HFFc6 (cell line): ENCODE measurements around the gene DENND10. TPM values are rescaled to one million over a fixed set of nuclear protein-coding genes. Genes with fewer than 3 reads are reported as not detected.
A peak's percentile ranks its signal among the peaks of the same experiment; 100 is the strongest.
"Not testable (repeated sequence)": the region's sequence is repeated elsewhere in the genome, so short reads cannot be mapped to it uniquely, and the experiment has no call there.

ENCODE experiments used
- DNase-seq: peaks from one replicate; pipeline ENCODE4 v3.0.0-alpha.2; 2018
- H3K27ac Mint-ChIP-seq: 2 replicates; pipeline ENCODE4 v1.8.0; 2020; ENCODE audit warnings: mild to moderate bottlenecking, mixed read lengths
- H3K27me3 Mint-ChIP-seq: 2 replicates; pipeline ENCODE4 v1.8.0; 2021; ENCODE audit warnings: mild to moderate bottlenecking, moderate library complexity, mixed read lengths; ENCODE audit not compliant: insufficient read depth
- H3K36me3 Mint-ChIP-seq: 2 replicates; pipeline ENCODE4 v1.8.0; 2021; ENCODE audit warnings: low read depth, mixed read lengths
- H3K4me1 Mint-ChIP-seq: 2 replicates; pipeline ENCODE4 v1.8.0; 2020; ENCODE audit warnings: low read depth, mixed read lengths
- H3K4me3 Mint-ChIP-seq: 2 replicates; pipeline ENCODE4 v1.8.0; 2020; ENCODE audit warnings: mild to moderate bottlenecking, moderate library complexity, mixed read lengths
- H3K9me3 Mint-ChIP-seq: 2 replicates; pipeline ENCODE4 v1.8.0; 2020; ENCODE audit warnings: mild to moderate bottlenecking, mixed read lengths
- CTCF ChIP-seq: fragments of 200-600 bp; sonication (generic); IDR thresholded peaks from 2 replicates; pipeline ENCODE4 v1.5.0; 2021; ENCODE audit warnings: antibody characterized with exemption, mild to moderate bottlenecking
- total RNA-seq, 6 experiments: library from RNA; stranded (reverse); fragmentation: NEBNext Ultra II Directional; extraction: Animal tissue kit (Norgen Biotek cat#: 25700); gene quantifications; 2 replicates in 1 of 6; 3 replicates in 5 of 6; pipeline ENCODE4 v1.2.3, GENCODE V29; 2021

Gene DENND10
- total RNA-seq, 6 experiments from 2014 or later, result 43.9 to 53.8 (median 46.8) TPM

GRCh38 chr10:119100434-119101238, 3.3 kb upstream of the DENND10 start:
- H3K36me3 Mint-ChIP-seq, result no peaks in the 10 kb centered on the region
- TF ChIP-seq CTCF, result no peak
- H3K27ac Mint-ChIP-seq, result peak overlapping the region; percentile 5; the same call in 1 of the 2 replicates
- H3K9me3 Mint-ChIP-seq, result no peaks in the 10 kb centered on the region
- no peak overlapping the region for H3K4me3 Mint-ChIP-seq
- peaks cover 2% of the 10 kb centered on the region; the same call in 1 of the 2 replicates for H3K27me3 Mint-ChIP-seq
- DNase-seq, result no peak
- peaks cover 19% of the 10 kb centered on the region for H3K4me1 Mint-ChIP-seq

GRCh38 chr10:119101366-119102098, 2.4 kb upstream of the DENND10 start:
- Mint-ChIP-seq H3K4me3 (peak overlapping the region; percentile 47; the same call in 1 of the 2 replicates), H3K36me3 (no peaks in the 10 kb centered on the region), H3K27ac (no peak overlapping the region; the same call in 1 of the 2 replicates), H3K4me1 (peaks cover 19% of the 10 kb centered on the region), H3K27me3 (0 out of 2 replicates have a peak, but pooled peaks cover 2% of the 10 kb centered on the region), H3K9me3 (no peaks in the 10 kb centered on the region)
- TF ChIP-seq CTCF, result no peak
- DNase-seq, result no peak

GRCh38 chr10:119103241-119103902, 541 bp upstream of the DENND10 start:
- no peaks in the 10 kb centered on the region for H3K9me3 Mint-ChIP-seq
- peaks cover 3% of the 10 kb centered on the region; the same call in 1 of the 2 replicates for H3K27me3 Mint-ChIP-seq
- peaks cover 5% of the 10 kb centered on the region; the same call in 1 of the 2 replicates for H3K36me3 Mint-ChIP-seq
- H3K4me3 Mint-ChIP-seq, result peak overlapping the region; percentile 70
- peaks cover 19% of the 10 kb centered on the region for H3K4me1 Mint-ChIP-seq
- TF ChIP-seq CTCF, result no peak
- H3K27ac Mint-ChIP-seq, result no peak overlapping the region
- DNase-seq, result no peak

DNA sequence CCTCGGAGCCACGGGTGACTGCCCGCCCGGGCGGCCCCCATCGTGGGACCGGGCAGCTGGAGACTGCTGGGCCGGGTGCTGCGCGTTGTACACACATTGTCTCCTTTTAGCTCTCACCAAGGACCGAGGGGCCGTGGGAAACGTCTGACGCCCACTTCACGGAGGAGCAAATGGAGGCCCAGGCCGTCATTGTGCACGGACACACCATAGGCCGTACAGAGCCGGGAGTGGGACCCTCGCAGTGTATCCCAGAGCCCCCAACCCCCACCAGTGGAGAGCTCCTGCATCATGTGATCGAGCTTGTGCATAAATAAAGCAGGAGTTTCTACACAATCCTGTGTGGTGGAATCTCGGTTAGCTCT, 722 bp downstream of the DENND10 start:
- Mint-ChIP-seq H3K9me3 (no peaks in the 10 kb centered on the region), H3K27me3 (peaks cover 3% of the 10 kb centered on the region; the same call in 1 of the 2 replicates), H3K4me1 (peaks cover 19% of the 10 kb centered on the region), H3K27ac (no peak overlapping the region), H3K4me3 (peak overlapping the region; percentile 88), H3K36me3 (peaks cover 5% of the 10 kb centered on the region; the same call in 1 of the 2 replicates)
- DNase-seq, result no peak
- TF ChIP-seq CTCF, result no peak

DNA sequence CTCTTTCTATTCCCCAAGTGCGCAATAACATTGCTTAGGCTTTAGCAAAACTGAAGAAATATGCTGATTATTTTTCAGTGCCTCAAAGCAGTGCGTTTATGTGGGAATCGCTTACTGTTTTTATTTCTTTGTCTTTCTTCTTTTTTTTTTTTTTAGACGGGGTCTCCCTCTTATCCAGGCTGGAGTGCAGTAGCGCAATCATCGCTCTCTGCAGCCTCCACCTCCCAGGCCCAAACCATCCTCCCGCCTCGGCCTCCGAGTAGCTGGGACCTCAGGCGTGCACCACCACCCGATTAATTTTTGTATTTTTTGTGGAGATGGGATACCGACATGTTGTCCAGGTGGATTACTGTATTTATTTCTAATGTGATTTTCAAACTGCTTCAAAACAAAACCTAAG, 1.2 kb downstream of the DENND10 start:
- TF ChIP-seq CTCF, result no peak
- peaks cover 3% of the 10 kb centered on the region; the same call in 1 of the 2 replicates for H3K27me3 Mint-ChIP-seq
- no peak overlapping the region for H3K27ac Mint-ChIP-seq
- no peaks in the 10 kb centered on the region for H3K9me3 Mint-ChIP-seq
- no peak for DNase-seq
- H3K4me1 Mint-ChIP-seq, result peaks cover 19% of the 10 kb centered on the region
- H3K4me3 Mint-ChIP-seq, result peak overlapping the region; percentile 88
- peaks cover 5% of the 10 kb centered on the region; the same call in 1 of the 2 replicates for H3K36me3 Mint-ChIP-seq

GRCh38 chr10:119105899-119106298, 2.0 kb downstream of the DENND10 start:
- H3K9me3 Mint-ChIP-seq, H3K4me3 Mint-ChIP-seq, H3K27me3 Mint-ChIP-seq, DNase-seq, H3K36me3 Mint-ChIP-seq, H3K27ac Mint-ChIP-seq: not testable (repeated sequence)
- peaks cover 11% of the 10 kb centered on the region for H3K4me1 Mint-ChIP-seq

- not testable (repeated sequence) for H3K9me3 Mint-ChIP-seq, H3K27me3 Mint-ChIP-seq, H3K4me1 Mint-ChIP-seq, H3K27ac Mint-ChIP-seq, H3K4me3 Mint-ChIP-seq, DNase-seq, H3K36me3 Mint-ChIP-seq
Measured at GRCh38 chr10:119107106-119107505, 3.2 kb downstream of the DENND10 start.

GRCh38 chr10:119107771-119108170, 3.9 kb downstream of the DENND10 start:
- not testable (repeated sequence) for H3K9me3 Mint-ChIP-seq, H3K27me3 Mint-ChIP-seq, DNase-seq, H3K4me3 Mint-ChIP-seq, H3K27ac Mint-ChIP-seq, H3K36me3 Mint-ChIP-seq
- H3K4me1 Mint-ChIP-seq, result peaks cover 13% of the 10 kb centered on the region
